ENCODE data around the gene IL10RA.

IL10RA gene

DNA sequence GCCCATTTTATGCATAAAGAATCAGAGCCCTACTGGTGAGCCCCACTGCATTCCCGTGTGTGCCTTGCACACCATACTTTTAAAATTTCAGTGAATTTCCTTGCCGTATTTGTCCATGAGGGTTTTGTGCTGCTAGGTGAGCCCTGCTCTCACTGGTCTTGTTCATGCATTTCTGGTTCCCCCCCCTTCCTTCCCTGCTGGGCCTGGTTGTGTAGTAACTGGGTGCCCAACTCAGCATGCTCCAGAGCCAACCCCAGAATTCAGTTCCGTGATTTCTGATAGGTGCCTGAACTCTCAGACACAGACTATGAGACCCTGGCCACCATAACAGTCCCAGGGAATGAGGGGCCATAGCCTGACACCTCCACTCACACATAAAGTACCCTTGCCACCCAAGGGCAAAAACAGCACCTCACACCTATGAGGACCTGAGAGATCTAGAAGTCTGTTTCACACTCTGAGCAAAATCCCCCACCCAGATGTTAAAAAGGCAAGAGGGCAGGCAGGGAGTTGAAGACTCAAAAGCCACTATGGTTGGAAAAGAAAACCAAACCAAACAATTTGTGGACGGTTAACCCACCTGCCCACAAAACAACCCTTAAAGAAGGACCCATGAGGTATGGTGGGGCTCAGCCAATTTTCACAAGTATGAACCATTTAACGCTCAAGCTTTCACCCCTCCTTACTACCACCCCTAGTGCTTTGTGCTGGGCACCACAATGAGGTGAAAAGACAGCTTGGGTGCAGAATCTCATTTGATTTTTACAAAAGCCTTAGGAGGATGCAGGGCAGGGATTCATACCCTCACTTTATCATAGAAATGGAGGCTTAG lies 16.8 kb upstream of the IL10RA start:
- TF ChIP-seq, protein P1, sequence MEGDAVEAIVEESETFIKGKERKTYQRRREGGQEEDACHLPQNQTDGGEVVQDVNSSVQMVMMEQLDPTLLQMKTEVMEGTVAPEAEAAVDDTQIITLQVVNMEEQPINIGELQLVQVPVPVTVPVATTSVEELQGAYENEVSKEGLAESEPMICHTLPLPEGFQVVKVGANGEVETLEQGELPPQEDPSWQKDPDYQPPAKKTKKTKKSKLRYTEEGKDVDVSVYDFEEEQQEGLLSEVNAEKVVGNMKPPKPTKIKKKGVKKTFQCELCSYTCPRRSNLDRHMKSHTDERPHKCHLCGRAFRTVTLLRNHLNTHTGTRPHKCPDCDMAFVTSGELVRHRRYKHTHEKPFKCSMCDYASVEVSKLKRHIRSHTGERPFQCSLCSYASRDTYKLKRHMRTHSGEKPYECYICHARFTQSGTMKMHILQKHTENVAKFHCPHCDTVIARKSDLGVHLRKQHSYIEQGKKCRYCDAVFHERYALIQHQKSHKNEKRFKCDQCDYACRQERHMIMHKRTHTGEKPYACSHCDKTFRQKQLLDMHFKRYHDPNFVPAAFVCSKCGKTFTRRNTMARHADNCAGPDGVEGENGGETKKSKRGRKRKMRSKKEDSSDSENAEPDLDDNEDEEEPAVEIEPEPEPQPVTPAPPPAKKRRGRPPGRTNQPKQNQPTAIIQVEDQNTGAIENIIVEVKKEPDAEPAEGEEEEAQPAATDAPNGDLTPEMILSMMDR (IDR thresholded peaks at IDR 0.05; ENCODE audit: low read depth, low read length) = no peak
- H3K9me3 ChIP-seq (ENCODE audit: severe bottlenecking) = no peaks in the 10 kb centered on the region
- H3K4me3 ChIP-seq (ENCODE audit: low read depth, low read length) = no peak overlapping the region
- no peaks in the 10 kb centered on the region for H3K36me3 ChIP-seq
- H3K27me3 ChIP-seq (ENCODE audit: insufficient read depth, low read depth, severe bottlenecking) = no peaks in the 10 kb centered on the region
- no peak overlapping the region for H3K27ac ChIP-seq
- DNase-seq = no peak

DNA sequence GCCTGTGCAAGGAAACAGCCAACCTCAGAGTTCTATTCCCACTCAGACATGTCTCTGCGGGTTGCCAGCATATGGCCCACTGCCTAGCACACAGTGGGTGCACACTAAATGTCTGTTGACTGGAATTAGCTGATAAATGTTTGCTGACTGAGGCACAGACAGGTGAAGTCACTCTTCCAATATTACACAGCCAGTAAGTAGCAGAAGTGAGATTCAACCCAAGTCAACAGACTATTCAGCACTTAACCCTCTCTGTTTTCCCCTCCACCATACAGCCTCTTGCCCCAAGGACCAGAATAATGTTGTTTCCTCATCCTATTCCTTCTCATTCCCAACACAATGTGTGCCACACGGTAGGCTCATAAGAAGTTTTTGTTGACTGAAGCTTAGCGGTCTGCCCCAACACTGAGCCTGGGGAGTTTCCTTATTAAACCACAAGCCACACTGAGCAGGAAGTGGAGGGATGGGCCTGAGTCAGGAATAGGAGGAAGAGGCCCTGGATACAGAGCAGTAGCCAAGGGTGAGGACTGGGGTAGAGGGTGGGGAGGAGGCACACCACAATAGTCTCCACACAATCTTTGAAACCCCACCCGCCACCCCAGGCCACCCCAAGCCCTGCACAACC lies 15.7 kb upstream of the IL10RA start:
- H3K27ac ChIP-seq = no peak overlapping the region
- H3K4me3 ChIP-seq (ENCODE audit: low read depth, low read length) = no peak overlapping the region
- no peaks in the 10 kb centered on the region for H3K36me3 ChIP-seq
- H3K27me3 ChIP-seq (ENCODE audit: insufficient read depth, low read depth, severe bottlenecking) = no peaks in the 10 kb centered on the region
- no peak for DNase-seq
- H3K9me3 ChIP-seq (ENCODE audit: severe bottlenecking) = no peaks in the 10 kb centered on the region
- TF ChIP-seq, protein P1 (IDR thresholded peaks at IDR 0.05; ENCODE audit: low read depth, low read length) = no peak

DNA sequence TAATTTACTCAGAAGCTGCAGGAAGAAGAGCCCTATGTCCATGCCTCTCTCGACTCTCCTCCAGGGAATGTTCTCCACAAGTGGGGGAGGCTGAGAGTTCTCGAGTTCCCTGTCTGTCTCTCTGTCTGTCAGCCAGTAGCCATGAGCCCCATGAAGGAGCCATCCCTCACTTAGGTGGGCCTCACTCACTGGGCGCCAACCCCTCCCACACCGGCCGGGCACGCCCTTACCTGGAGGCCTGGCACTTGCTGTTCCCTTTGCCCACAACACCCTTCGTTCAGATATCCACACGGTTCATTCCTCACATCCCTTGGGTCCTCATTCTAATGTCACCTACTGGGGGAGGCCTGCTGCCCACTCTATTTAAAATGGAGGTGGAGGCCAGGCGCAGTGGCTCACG lies 14.2 kb upstream of the IL10RA start:
- TF ChIP-seq, protein P1 (IDR thresholded peaks at IDR 0.05; ENCODE audit: low read depth, low read length) = no peak
- no peak for DNase-seq
- H3K36me3 ChIP-seq = no peaks in the 10 kb centered on the region
- no peaks in the 10 kb centered on the region for H3K27me3 ChIP-seq (ENCODE audit: insufficient read depth, low read depth, severe bottlenecking)
- H3K27ac ChIP-seq = no peak overlapping the region
- no peaks in the 10 kb centered on the region for H3K9me3 ChIP-seq (ENCODE audit: severe bottlenecking)
- no peak overlapping the region for H3K4me3 ChIP-seq (ENCODE audit: low read depth, low read length)

DNA sequence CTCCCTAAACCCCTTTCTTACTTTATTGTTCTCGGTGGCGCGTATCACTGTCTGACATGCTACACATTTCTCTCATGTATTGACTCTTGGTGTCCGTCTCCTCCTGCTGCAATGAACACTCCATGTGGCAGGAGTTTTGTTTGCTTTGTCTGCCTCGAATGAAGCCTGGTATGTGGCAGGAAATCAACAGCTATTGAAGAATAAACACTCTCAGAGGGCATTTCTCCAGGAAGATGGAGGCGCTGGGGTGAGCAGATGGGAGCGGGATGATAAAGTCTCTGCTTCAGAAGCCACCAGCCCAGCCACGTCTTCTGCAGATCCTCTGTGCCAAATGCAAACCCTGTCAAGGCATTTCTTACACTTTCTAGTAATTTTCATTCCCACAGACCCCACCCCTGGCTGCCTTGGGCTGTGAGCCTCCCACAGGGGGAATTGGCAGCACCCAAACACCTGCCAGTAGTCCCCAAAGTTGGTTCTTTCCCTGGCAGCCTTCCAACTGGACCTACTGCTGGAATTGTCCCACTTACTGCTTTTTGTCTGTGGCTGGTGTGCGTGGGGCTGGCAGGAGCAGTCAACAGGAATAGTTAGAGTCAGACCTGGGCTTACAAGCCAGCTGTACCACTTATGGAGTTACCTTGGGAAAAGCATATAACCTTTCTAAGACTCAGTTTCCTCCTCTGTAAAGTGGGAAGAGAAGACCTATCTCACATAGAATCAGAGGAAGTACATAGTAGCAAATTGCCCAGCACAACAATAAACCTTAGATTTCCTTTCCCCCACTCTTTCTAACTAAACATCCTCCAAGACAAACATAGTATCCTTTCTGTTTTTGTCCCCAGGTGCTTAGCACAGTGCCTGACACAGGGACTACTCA lies 13.3 kb upstream of the IL10RA start:
- TF ChIP-seq, protein P1 (IDR thresholded peaks at IDR 0.05; ENCODE audit: low read depth, low read length) = no peak
- Histone ChIP-seq H3K27ac (no peak overlapping the region), H3K36me3 (no peaks in the 10 kb centered on the region), H3K27me3 (ENCODE audit: insufficient read depth, low read depth, severe bottlenecking) (no peaks in the 10 kb centered on the region), H3K4me3 (ENCODE audit: low read depth, low read length) (no peak overlapping the region), H3K9me3 (ENCODE audit: severe bottlenecking) (no peaks in the 10 kb centered on the region)
- DNase-seq = no peak

DNA sequence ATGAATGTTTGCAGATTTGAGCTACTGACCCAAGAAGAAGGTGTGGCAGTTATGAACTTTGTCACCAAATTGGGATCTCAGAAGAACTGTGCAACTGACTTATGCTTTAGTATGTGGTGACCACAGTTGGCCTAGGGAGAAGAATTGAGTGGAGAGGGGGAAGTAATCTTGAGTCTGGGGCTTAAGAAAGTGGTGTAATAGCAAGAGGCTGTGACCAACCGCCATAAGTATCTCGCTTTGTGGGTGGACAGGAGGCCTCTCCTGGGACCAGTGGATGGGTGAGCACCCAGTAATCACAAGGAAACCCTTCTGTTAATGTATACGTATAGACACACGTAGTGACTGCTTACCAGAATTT lies 12.7 kb upstream of the IL10RA start:
- no peaks in the 10 kb centered on the region for H3K36me3 ChIP-seq
- TF ChIP-seq, protein P1 (IDR thresholded peaks at IDR 0.05; ENCODE audit: low read depth, low read length) = no peak
- H3K27ac ChIP-seq = no peak overlapping the region
- H3K9me3 ChIP-seq (ENCODE audit: severe bottlenecking) = no peaks in the 10 kb centered on the region
- H3K4me3 ChIP-seq (ENCODE audit: low read depth, low read length) = no peak overlapping the region
- H3K27me3 ChIP-seq (ENCODE audit: insufficient read depth, low read depth, severe bottlenecking) = no peaks in the 10 kb centered on the region
- no peak for DNase-seq
